ENCODE results near the gene LYRM4. TPM values are rescaled to one million over a fixed set of nuclear protein-coding genes. Genes with fewer than 3 reads are reported as not detected.

LYRM4 gene
- total RNA-seq: 10 to 100 TPM; 28.9 to 29.8 TPM

DNA sequence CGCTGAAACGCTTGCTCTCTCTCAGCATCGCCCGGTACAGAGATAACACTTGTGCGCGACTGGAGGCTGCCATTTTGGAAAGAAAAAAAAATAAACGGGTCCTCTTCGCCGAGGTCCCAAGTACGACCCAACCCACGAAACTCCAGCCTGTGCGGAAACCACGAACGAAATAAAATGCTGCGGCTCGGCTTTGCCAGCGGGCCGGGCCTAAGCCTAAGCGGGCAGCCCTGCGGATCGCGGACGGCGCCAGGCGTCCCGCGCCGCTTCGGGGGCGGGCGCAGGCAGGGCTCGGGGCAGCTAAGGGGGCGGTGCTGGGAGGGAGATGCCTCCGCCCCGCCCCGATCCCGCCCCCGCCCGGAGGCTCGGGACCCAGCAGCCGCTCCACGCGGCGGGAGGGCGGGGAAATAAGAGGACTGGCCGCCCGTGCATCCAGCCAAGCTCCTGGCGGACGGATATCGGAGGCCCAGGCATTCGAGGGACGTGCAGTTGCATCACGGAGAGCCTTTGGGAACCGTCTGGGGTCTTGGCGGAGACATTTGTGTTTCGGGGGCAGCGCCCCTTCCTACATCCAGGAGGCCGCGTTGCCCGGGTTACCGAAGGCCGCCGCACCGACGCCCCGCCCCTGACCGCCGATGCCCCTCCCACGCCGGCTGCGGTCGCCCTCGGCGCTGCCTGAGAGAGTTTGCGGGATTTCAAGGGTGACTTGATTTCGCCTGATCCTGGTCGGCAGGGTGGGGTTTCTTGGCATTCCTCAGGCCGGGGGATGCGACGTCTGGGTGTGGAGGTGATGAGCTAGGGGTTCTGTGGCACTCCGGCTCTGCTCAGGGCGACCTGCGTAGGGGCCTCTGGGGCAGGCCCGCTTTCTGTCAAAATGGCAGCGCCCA is at the start of gene LYRM4, which contains the start of gene FARS2:
Gene LYRM4 (minus strand): TSS at position 290 of the 884 bp plus-strand sequence. CDS start 217 bp downstream, at position 73.
Gene FARS2 (plus strand): TSS at position 853 of the 884 bp plus-strand sequence.
- peak; percentile 90 for DNase-seq
- H3K4me1 Mint-ChIP-seq (ENCODE audit: low read depth): peaks cover 40% of the 10 kb centered on the region
- POLR2A ChIA-PET: interaction anchor here (0.6 to 1.9 kb wide), 8 partner anchors 8 to 1184 kb away, joined by 3 to 8 read pairs (median 4); no protein-coding TSS in a partner anchor
- peak within 1 kb of the TSS; percentile 99 for H3K4me3 Mint-ChIP-seq
- CTCF ChIA-PET: interaction anchor here (1.0 to 4.5 kb wide), 4 partner anchors 42 to 142 kb away, joined by 3 to 22 read pairs (median 9); no protein-coding TSS in a partner anchor
- H3K9me3 Mint-ChIP-seq (ENCODE audit: insufficient read depth): no peaks in the 10 kb centered on the region
- ATAC-seq: peak; percentile 88
- peak within 1 kb of the TSS; percentile 100 for H3K27ac Mint-ChIP-seq
- peaks cover 17% of the 10 kb centered on the region for H3K36me3 Mint-ChIP-seq (ENCODE audit: low read depth)
- H3K27me3 Mint-ChIP-seq (ENCODE audit: low read depth): no peaks in the 10 kb centered on the region

- Mint-ChIP-seq H3K9me3 (ENCODE audit: insufficient read depth) (no peaks in the 10 kb centered on the region), H3K36me3 (ENCODE audit: low read depth) (peaks cover 1% of the 10 kb centered on the region), H3K4me3 (no peak overlapping the region), H3K27ac (no peak overlapping the region), H3K27me3 (ENCODE audit: low read depth) (no peaks in the 10 kb centered on the region), H3K4me1 (ENCODE audit: low read depth) (peaks cover 4% of the 10 kb centered on the region)
- ChIA-PET POLR2A (no interaction called here), CTCF (no interaction called here)
- no peak for DNase-seq
- no peak for ATAC-seq
Measured at GRCh38 chr6:5308066-5308465, 47.3 kb upstream of the LYRM4 start.

DNA sequence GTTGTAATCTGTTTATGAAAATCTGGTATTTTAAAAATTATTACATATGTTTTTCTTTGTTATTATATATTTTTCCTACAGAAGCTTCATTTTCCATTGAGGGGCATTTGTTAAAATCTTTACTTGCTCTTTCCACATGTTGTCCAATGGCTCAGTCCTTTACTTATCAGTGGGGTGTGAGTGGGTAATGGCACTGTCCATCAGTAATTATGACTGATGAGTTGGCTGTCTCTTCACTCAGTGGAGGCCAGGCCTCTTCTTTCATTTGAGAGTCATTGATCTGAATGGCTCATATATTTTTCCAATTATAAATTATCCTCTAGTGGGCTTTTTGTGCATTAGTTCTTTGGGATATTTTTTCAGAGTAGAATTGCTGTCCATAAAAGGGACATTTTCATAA is 46.3 kb upstream of the LYRM4 start:
- DNase-seq (no peak), ATAC-seq (no peak)
- H3K4me3 Mint-ChIP-seq: no peak overlapping the region
- CTCF ChIA-PET: interaction anchor here (1.0 kb wide), 1 partner anchor 249 kb away, joined by 3 read pairs; no protein-coding TSS in a partner anchor
- POLR2A ChIA-PET: no interaction called here
- no peaks in the 10 kb centered on the region for H3K9me3 Mint-ChIP-seq (ENCODE audit: insufficient read depth)
- no peak overlapping the region for H3K27ac Mint-ChIP-seq
- peaks cover 14% of the 10 kb centered on the region for H3K4me1 Mint-ChIP-seq (ENCODE audit: low read depth)
- H3K27me3 Mint-ChIP-seq (ENCODE audit: low read depth): no peaks in the 10 kb centered on the region
- H3K36me3 Mint-ChIP-seq (ENCODE audit: low read depth): peaks cover 1% of the 10 kb centered on the region

DNA sequence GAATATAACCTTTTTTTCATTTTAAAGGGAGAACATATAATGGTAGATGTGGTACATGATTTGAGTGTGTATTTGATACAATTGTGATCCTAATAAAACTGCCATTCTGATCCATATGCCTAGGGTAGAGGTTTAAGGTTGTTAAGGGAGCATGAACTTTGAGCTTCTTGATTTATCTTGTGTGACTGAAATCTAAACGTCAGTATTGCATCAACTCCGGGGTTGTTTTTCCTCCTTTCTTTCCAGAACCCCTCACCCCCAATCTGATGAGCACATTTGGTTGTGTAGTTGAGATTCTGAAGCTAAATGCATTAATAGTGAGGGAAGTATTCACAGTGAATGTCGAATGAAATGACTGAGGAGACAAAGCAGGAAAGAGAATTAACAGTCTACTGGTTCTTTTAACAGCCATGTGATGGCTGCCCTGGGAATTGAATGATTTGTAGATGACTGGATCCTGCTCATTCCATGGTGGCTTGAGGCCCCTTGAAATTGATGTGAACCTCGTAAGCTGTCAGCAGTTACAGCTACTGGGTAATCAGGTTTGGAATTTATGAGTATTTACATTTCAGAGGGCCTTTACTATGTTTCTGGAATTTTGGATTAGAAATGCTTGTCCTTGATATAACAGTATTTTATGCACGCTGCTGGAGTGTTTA is 45.3 kb upstream of the LYRM4 start:
- H3K4me3 Mint-ChIP-seq: no peak overlapping the region
- DNase-seq: no peak
- ChIA-PET POLR2A (no interaction called here), CTCF (interaction anchor here (0.8 to 1.4 kb wide), 4 partner anchors 132 to 389 kb away, joined by 3 to 6 read pairs (median 3); no protein-coding TSS in a partner anchor)
- no peak for ATAC-seq
- H3K4me1 Mint-ChIP-seq (ENCODE audit: low read depth): peaks cover 21% of the 10 kb centered on the region
- no peaks in the 10 kb centered on the region for H3K9me3 Mint-ChIP-seq (ENCODE audit: insufficient read depth)
- H3K36me3 Mint-ChIP-seq (ENCODE audit: low read depth): peaks cover 1% of the 10 kb centered on the region
- no peaks in the 10 kb centered on the region for H3K27me3 Mint-ChIP-seq (ENCODE audit: low read depth)
- H3K27ac Mint-ChIP-seq: no peak overlapping the region

- Mint-ChIP-seq H3K36me3 (ENCODE audit: low read depth) (peaks cover 1% of the 10 kb centered on the region), H3K27ac (no peak overlapping the region), H3K27me3 (ENCODE audit: low read depth) (no peaks in the 10 kb centered on the region), H3K4me1 (ENCODE audit: low read depth) (peaks cover 26% of the 10 kb centered on the region), H3K4me3 (no peak overlapping the region), H3K9me3 (ENCODE audit: insufficient read depth) (no peaks in the 10 kb centered on the region)
- ChIA-PET POLR2A (interaction anchor here (1.6 to 2.4 kb wide), 2 partner anchors 24 to 43 kb away, joined by 7 to 8 read pairs; partner anchors contain the start of genes FARS2 and LYRM4), CTCF (interaction anchor here (0.7 to 4.0 kb wide), 16 partner anchors 9 to 161 kb away, joined by 3 to 87 read pairs (median 6); partner anchors contain the start of genes FARS2 and LYRM4)
- ATAC-seq: no peak
- DNase-seq: no peak
Measured at GRCh38 chr6:5303682-5304081, 42.9 kb upstream of the LYRM4 start.

DNA sequence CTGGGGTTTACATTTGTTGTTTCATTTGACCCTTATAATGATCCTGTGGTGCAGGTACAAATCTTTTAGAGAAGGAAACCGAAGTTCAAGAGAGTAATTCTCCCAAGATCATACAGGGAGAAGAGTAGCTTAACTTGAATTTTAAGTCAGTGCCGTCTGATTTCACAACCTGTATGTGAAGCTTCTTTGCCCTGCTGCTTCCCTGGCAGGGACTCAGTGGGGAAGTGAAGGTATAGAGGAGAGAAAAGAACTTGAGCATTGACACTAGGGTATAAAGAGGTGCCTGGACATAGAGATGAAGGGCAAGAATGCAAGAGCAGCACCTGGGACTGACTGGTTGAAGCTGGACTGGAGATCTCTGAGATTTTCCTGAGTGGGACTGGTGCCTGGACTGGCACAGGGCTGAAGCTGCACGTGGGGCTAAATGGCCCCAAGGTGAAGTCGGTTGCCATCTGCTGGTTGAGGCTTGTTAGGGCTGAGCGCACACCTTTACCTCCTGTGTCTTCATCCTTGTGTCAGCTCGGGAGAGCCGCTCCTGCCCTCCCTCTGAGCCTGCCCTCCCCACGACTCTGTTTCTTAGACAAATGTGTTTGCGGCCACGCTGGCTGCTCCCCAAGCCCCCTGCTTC is 42.4 kb upstream of the LYRM4 start:
- Mint-ChIP-seq H3K4me3 (no peak overlapping the region), H3K27me3 (ENCODE audit: low read depth) (no peaks in the 10 kb centered on the region), H3K27ac (peak overlapping the region; percentile 20), H3K9me3 (ENCODE audit: insufficient read depth) (no peaks in the 10 kb centered on the region), H3K4me1 (ENCODE audit: low read depth) (peaks cover 26% of the 10 kb centered on the region), H3K36me3 (ENCODE audit: low read depth) (no peaks in the 10 kb centered on the region)
- CTCF ChIA-PET: interaction anchor here (0.7 to 4.0 kb wide), 27 partner anchors 9 to 165 kb away, joined by 3 to 87 read pairs (median 4); partner anchors contain the start of genes FARS2 and LYRM4
- peak; percentile 66 for DNase-seq
- POLR2A ChIA-PET: interaction anchor here (1.0 to 2.4 kb wide), 4 partner anchors 23 to 129 kb away, joined by 4 to 8 read pairs (median 6); partner anchors contain the start of genes FARS2 and LYRM4
- peak; percentile 83 for ATAC-seq

- peak overlapping the region; percentile 25 for H3K27ac Mint-ChIP-seq
- H3K9me3 Mint-ChIP-seq (ENCODE audit: insufficient read depth): no peaks in the 10 kb centered on the region
- ChIA-PET POLR2A (interaction anchor here (1.0 to 2.4 kb wide), 5 partner anchors 22 to 128 kb away, joined by 3 to 8 read pairs (median 4); partner anchors contain the start of genes FARS2 and LYRM4), CTCF (interaction anchor here (0.7 to 4.0 kb wide), 24 partner anchors 9 to 165 kb away, joined by 3 to 87 read pairs (median 4); partner anchors contain the start of genes FARS2 and LYRM4)
- peak; percentile 77 for ATAC-seq
- no peaks in the 10 kb centered on the region for H3K36me3 Mint-ChIP-seq (ENCODE audit: low read depth)
- peak; percentile 53 for DNase-seq
- H3K4me3 Mint-ChIP-seq: peak overlapping the region; percentile 10
- H3K27me3 Mint-ChIP-seq (ENCODE audit: low read depth): no peaks in the 10 kb centered on the region
- H3K4me1 Mint-ChIP-seq (ENCODE audit: low read depth): peaks cover 26% of the 10 kb centered on the region
Measured at GRCh38 chr6:5302220-5302946, 41.6 kb upstream of the LYRM4 start.

DNA sequence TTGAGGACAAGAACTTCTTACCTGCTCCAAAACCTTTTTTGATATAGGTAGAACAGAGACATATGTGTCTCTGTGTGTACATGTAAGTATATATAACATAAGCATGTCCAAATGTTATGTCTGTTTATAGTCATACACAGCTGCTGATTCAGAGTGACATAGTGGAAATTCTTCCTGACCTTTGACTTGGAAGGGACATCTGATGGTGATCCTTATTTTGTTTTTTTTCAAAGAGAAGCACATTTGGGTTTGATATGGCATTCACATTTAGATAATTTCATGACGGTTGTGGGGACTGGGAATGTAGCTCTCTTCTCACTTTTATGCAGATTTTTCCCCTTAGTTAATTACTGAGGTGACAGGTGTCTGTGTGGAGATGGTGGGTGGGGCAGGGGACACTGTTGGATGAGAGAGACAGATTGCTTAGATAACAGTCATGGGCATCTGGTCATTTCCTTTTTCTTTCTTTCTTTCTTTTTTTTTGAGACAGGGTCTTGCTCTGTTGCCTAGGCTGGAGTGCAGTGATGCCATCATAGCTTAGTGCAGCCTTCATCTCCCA is 39.5 kb upstream of the LYRM4 start:
- ATAC-seq: no peak
- H3K9me3 Mint-ChIP-seq (ENCODE audit: insufficient read depth): no peaks in the 10 kb centered on the region
- H3K4me1 Mint-ChIP-seq (ENCODE audit: low read depth): peaks cover 26% of the 10 kb centered on the region
- DNase-seq: no peak
- POLR2A ChIA-PET: no interaction called here
- H3K27me3 Mint-ChIP-seq (ENCODE audit: low read depth): no peaks in the 10 kb centered on the region
- H3K27ac Mint-ChIP-seq: no peak overlapping the region
- peaks cover 4% of the 10 kb centered on the region for H3K36me3 Mint-ChIP-seq (ENCODE audit: low read depth)
- H3K4me3 Mint-ChIP-seq: no peak overlapping the region
- CTCF ChIA-PET: interaction anchor here (1.2 kb wide), 1 partner anchor 85 kb away, joined by 6 read pairs; no protein-coding TSS in a partner anchor

- POLR2A ChIA-PET: no interaction called here
- no peaks in the 10 kb centered on the region for H3K27me3 Mint-ChIP-seq (ENCODE audit: low read depth)
- peaks cover 4% of the 10 kb centered on the region for H3K36me3 Mint-ChIP-seq (ENCODE audit: low read depth)
- CTCF ChIA-PET: no interaction called here
- no peak for DNase-seq
- H3K27ac Mint-ChIP-seq: no peak overlapping the region
- H3K4me1 Mint-ChIP-seq (ENCODE audit: low read depth): peaks cover 26% of the 10 kb centered on the region
- H3K4me3 Mint-ChIP-seq: no peak overlapping the region
- no peak for ATAC-seq
- H3K9me3 Mint-ChIP-seq (ENCODE audit: insufficient read depth): no peaks in the 10 kb centered on the region
Measured at GRCh38 chr6:5295623-5296022, 34.9 kb upstream of the LYRM4 start.

DNA sequence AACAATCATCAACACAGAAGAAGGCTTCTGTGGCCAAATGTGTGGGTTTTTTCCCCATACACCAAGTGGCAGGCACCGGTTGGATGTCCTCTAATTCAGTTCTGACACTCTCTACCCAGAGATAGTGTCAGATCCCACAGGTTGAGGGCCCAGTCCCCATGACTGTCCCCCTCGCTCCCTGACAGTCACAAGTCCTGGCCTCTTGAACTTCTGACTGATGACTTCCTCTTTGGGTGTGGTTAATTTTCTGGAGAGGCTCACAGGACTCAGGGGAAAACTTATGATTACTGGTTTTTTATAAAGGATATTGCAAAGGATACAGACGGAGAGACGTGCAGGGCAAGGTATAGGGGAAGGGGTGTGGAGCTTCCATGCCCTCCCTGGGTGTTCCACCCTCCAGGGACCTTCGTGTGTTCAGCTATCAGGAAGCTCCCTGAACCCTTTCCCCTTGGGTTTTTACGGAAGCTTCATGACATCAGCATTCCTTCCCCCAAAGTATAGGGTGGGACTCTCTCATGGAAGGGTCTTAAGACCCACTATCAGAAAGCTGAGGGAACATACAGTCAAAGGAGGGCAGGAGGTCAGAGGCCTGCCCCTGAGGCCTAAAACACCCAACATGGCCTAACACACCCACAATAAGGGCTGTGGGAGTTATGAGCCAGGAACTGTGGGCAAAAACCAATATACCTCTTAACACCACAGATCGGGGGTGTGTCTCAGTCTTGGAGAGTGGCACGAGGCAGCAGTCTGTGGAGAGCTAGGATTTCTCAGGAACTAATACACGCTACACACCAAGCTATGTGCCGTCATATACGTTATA is 33.9 kb upstream of the LYRM4 start:
- H3K27me3 Mint-ChIP-seq (ENCODE audit: low read depth): no peaks in the 10 kb centered on the region
- ATAC-seq (no peak), DNase-seq (no peak)
- ChIA-PET CTCF (no interaction called here), POLR2A (no interaction called here)
- peaks cover 4% of the 10 kb centered on the region for H3K36me3 Mint-ChIP-seq (ENCODE audit: low read depth)
- no peaks in the 10 kb centered on the region for H3K9me3 Mint-ChIP-seq (ENCODE audit: insufficient read depth)
- peaks cover 23% of the 10 kb centered on the region for H3K4me1 Mint-ChIP-seq (ENCODE audit: low read depth)
- H3K27ac Mint-ChIP-seq: no peak overlapping the region
- no peak overlapping the region for H3K4me3 Mint-ChIP-seq

Measured in activated CD8-positive, alpha-beta T cell treated with anti-CD3 and anti-CD28 coated beads, Interleukin-2, amount 10 ng/mL, durations not matched to agents 7 days and 5 days (primary cell).